ENCODE measurements around the gene CNTNAP5. TPM values are rescaled to one million over a fixed set of nuclear protein-coding genes. Genes with fewer than 3 reads are reported as not detected.

Gene CNTNAP5
- total and polyA plus RNA-seq, 2 donors (not counting 3 experiments of a cell fraction or from before 2014, with no cell fraction given) = not detected

DNA sequence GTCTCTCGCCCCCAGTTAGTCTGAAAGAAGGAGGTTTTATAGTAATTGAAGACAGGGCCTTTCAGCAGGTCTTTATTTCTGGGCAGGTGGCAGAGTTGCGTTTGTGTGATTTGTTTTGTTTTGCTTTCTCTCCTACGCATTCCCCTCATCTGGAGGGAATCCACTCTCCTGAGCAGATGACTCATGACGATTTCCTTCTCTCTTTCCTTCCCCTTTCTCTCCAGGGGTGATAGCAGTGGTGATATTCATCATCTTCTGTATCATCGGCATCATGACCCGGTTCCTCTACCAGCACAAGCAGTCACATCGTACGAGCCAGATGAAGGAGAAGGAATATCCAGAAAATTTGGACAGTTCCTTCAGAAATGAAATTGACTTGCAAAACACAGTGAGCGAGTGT, 888.8 kb downstream of the CNTNAP5 start:
- dilution Hi-C loops (cut with MboI; ENCODE audit: extremely low pct_ligation_motif_present, low sequenced_read_pairs) = no loop called here
- Histone ChIP-seq H3K27ac (ENCODE audit: insufficient read depth, low read depth, low read length) (no peak overlapping the region), H2AFZ (ENCODE audit: low read depth, low read length) (no peak overlapping the region), H3K36me3 (ENCODE audit: control insufficient read depth in 2 of 2, extremely low read depth in 1 of 2, insufficient read depth in 2 of 2, low read length in 2 of 2) (no peaks in the 10 kb centered on the region), H3K4me2 (ENCODE audit: insufficient read depth, low read length) (no peak overlapping the region), H3K9me3 (replicated peaks; ENCODE audit: control insufficient read depth, insufficient read depth, low read length) (peaks cover 4% of the 10 kb centered on the region), H3K79me2 (ENCODE audit: control insufficient read depth, insufficient read depth, low read length) (no peaks in the 10 kb centered on the region), H3K4me3 (replicated peaks in 1 of 3; ENCODE audit: insufficient read depth in 1 of 3, low read depth in 1 of 3, low read length in 3 of 3) (no peak overlapping the region), H3K4me1 (ENCODE audit: control insufficient read depth, extremely low read depth, insufficient read depth, low read length) (no peaks in the 10 kb centered on the region), H3K27me3 (ENCODE audit: control insufficient read depth in 2 of 2, insufficient read depth in 2 of 2, low read length in 2 of 2) (no peaks in the 10 kb centered on the region), H3K9ac (replicated peaks; ENCODE audit: extremely low read depth, insufficient read depth, low read length) (no peak overlapping the region), H4K20me1 (replicated peaks; ENCODE audit: control insufficient read depth, extremely low read depth, insufficient read depth, low read length) (no peaks in the 10 kb centered on the region), H3K9me1 (replicated peaks; ENCODE audit: control insufficient read depth, extremely low read depth, insufficient read depth, low read length) (no peaks in the 10 kb centered on the region)
- ChIA-PET CTCF (no interaction called here), POLR2A (no interaction called here)
- DNase-seq (ENCODE audit: low read depth, low spot score) (no peak), FAIRE-seq (no peak)
- BruUV-seq (replicated peaks) = no TSS peak
- intact Hi-C loops (cut with micrococcal nuclease) = no loop called here
- TF ChIP-seq FOS (IDR thresholded peaks at IDR 0.05; ENCODE audit: borderline replicate concordance, insufficient read depth, low read length) (no peak), JUN (IDR thresholded peaks at IDR 0.05; ENCODE audit: borderline replicate concordance, insufficient read depth, insufficient read length, low read depth) (no peak), POLR2A (IDR thresholded peaks at IDR 0.05; ENCODE audit: low read depth, low read length) (no peak), EZH2 (IDR thresholded peaks at IDR 0.05; ENCODE audit: borderline replicate concordance, low read depth, low read length, severe bottlenecking) (no peak), CTCF (IDR thresholded peaks at IDR 0.05; ENCODE audit: extremely low read depth in 1 of 2, insufficient read depth in 1 of 2, low read depth in 1 of 2, low read length in 2 of 2) (no peak), POLR2AphosphoS5 (IDR thresholded peaks at IDR 0.05; ENCODE audit: insufficient read depth, low read depth, low read length) (no peak), MYC (IDR thresholded peaks at IDR 0.05; ENCODE audit: low read depth, low read length) (no peak), GATA2 (IDR thresholded peaks at IDR 0.05; ENCODE audit: insufficient read depth, insufficient read length, low read depth, low read length) (no peak)
- TF ChIP-seq, protein P1, sequence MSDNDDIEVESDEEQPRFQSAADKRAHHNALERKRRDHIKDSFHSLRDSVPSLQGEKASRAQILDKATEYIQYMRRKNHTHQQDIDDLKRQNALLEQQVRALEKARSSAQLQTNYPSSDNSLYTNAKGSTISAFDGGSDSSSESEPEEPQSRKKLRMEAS (IDR thresholded peaks at IDR 0.05; ENCODE audit: insufficient read depth, insufficient read length) = no peak

All from endothelial cell of umbilical vein (primary cell).